K562 (cell line): Measurements from ENCODE around the gene SARS1. TPM values are rescaled to one million over a fixed set of nuclear protein-coding genes. Genes with fewer than 3 reads are reported as not detected.

Experiments
- BCLAF1 ChIP-seq, 2 experiments: fragments of 450-650 bp in 1 of 2; IDR thresholded peaks; 2 replicates each; pipeline ENCODE4 v1.6.1; 2011 to 2017; ENCODE audit warnings: low read depth in 2 of 2, antibody characterized with exemption in 1 of 2, borderline replicate concordance in 1 of 2, low read length in 1 of 2, mild to moderate bottlenecking in 1 of 2, mixed read lengths in 1 of 2; ENCODE audit not compliant: control insufficient read depth in 1 of 2
- CSDE1 ChIP-seq, 2 experiments: fragments of 450-650 bp; IDR thresholded peaks; 2 replicates each; pipeline ENCODE4 v1.6.1; 2016; ENCODE audit warnings: mild to moderate bottlenecking in 1 of 2
- FOXK1 ChIP-seq: sonication (generic); formaldehyde crosslinking; IDR thresholded peaks from 2 replicates; pipeline ENCODE4 v1.8.0; 2022; ENCODE audit warnings: missing genetic modification reagents, mild to moderate bottlenecking, borderline replicate concordance
- LCOR ChIP-seq: sonication (generic); formaldehyde crosslinking; IDR thresholded peaks from 2 replicates; pipeline ENCODE4 v1.8.0; 2022; ENCODE audit warnings: mild to moderate bottlenecking, missing genetic modification reagents
- NR1H2 ChIP-seq: sonication (generic); formaldehyde crosslinking; IDR thresholded peaks from 2 replicates; pipeline ENCODE4 v1.4.0; 2020; ENCODE audit warnings: mild to moderate bottlenecking, missing genetic modification reagents
- RBBP5 ChIP-seq: fragments of 200-600 bp; sonication (generic); IDR thresholded peaks from 2 replicates; pipeline ENCODE4 v1.6.1; 2012; ENCODE audit warnings: borderline replicate concordance, mild to moderate bottlenecking, low read length, control low read depth, inconsistent platforms; ENCODE audit not compliant: insufficient read depth, poor library complexity, severe bottlenecking
- RCOR1 ChIP-seq, 2 experiments: IDR thresholded peaks; 2 replicates each; pipeline ENCODE4 v1.6.1; 2012; ENCODE audit warnings: low read depth in 2 of 2, low read length in 2 of 2, borderline replicate concordance in 1 of 2, improper control_type of control experiment in 1 of 2
- SREBF2 ChIP-seq: sonication (generic); formaldehyde crosslinking; IDR thresholded peaks from 2 replicates; pipeline ENCODE4 v1.4.0; 2020; ENCODE audit warnings: mild to moderate bottlenecking, missing genetic modification reagents
- TCF7L2 ChIP-seq: fragments of 150-350 bp; IDR thresholded peaks from 2 replicates; pipeline ENCODE4 v1.6.1; 2016; ENCODE audit warnings: low read depth, mild to moderate bottlenecking, low read length, moderate library complexity
- TCFL5 ChIP-seq: fragments of 250-450 bp; sonication (Bioruptor Pico); conservative IDR thresholded peaks from 2 replicates; pipeline ENCODE4 v1.6.1; 2021; ENCODE audit warnings: mild to moderate bottlenecking, moderate library complexity, matching md5 sums
- UBTF ChIP-seq, 2 experiments: IDR thresholded peaks; 2 replicates each; pipeline ENCODE4 v1.6.1; 2012; ENCODE audit warnings: improper control_type of control experiment in 2 of 2, low read depth in 2 of 2, low read length in 2 of 2, borderline replicate concordance in 1 of 2
- XRCC5 ChIP-seq: fragments of 200-400 bp; formaldehyde crosslinking; IDR thresholded peaks from 2 replicates; pipeline ENCODE4 v1.6.1; 2017; ENCODE audit warnings: low read depth, mild to moderate bottlenecking, low read length
- ZC3H11A ChIP-seq: IDR thresholded peaks from 2 replicates; pipeline ENCODE4 v1.6.1; 2012; ENCODE audit warnings: low read depth, low read length, improper control_type of control experiment
- ZFP36 ChIP-seq: fragments of 150-350 bp; IDR thresholded peaks from 2 replicates; pipeline ENCODE4 v1.6.1; 2018; ENCODE audit warnings: low read length, low read depth; ENCODE audit not compliant: partially characterized antibody
- ZNF311 ChIP-seq: fragments of 250-450 bp; sonication (Bioruptor Pico); IDR thresholded peaks from 2 replicates; pipeline ENCODE4 v1.4.0; 2020; ENCODE audit warnings: mild to moderate bottlenecking, moderate library complexity
- ZNF444 ChIP-seq: fragments of 250-450 bp; sonication (Bioruptor Pico); IDR thresholded peaks from 2 replicates; pipeline ENCODE4 v1.4.0; 2020; ENCODE audit warnings: mild to moderate bottlenecking, moderate library complexity
- ZNF507 ChIP-seq: conservative IDR thresholded peaks from 2 replicates; pipeline ENCODE4 v1.6.1; 2017; ENCODE audit warnings: missing genetic modification characterization, missing compliant biosample characterization
- ZNF717 ChIP-seq: fragments of 250-450 bp; sonication (Bioruptor Pico); IDR thresholded peaks from 2 replicates; pipeline ENCODE4 v1.5.0; 2021
- polyA plus RNA-seq, 8 experiments: library from polyadenylated mRNA; depleted of rRNA in 4 of 8; stranded (reverse) in 5 of 8; unstranded in 3 of 8; fragments of >200 nt; fragmentation: Nextera tagmentation in 2 of 8; fragmentation: Illumina TruSeq in 1 of 8; extraction: Ambion mirVana in 2 of 8; extraction: Trizol in 1 of 8; gene quantifications; 2 replicates each; pipeline versions ENCODE4 v1.2.1 to v1.2.3, GENCODE V29; 2011 to 2014; ENCODE audit warnings: inconsistent platforms in 1 of 8, missing spikeins in 1 of 8
- total RNA-seq, 7 experiments: library from RNA; depleted of rRNA in 6 of 7; stranded (reverse); fragments of >200 nt in 6 of 7; fragmentation: Illumina TruSeq in 2 of 7; extraction: Trizol in 2 of 7; gene quantifications; 2 replicates each; pipeline versions ENCODE4 v1.2.1 to v1.2.3, GENCODE V29; 2011 to 2021; ENCODE audit warnings: low replicate concordance in 1 of 7
- TF ChIP-seq, protein P1 (sequence below): fragments of 250-450 bp; sonication (Bioruptor Pico); IDR thresholded peaks from 2 replicates; pipeline ENCODE4 v1.4.0; 2020; ENCODE audit warnings: mild to moderate bottlenecking
- TF ChIP-seq, protein P2 (sequence below), 2 experiments: fragments of 250-450 bp in 1 of 2; fragments of 450-650 bp in 1 of 2; sonication (Bioruptor Pico) in 1 of 2; IDR thresholded peaks; 2 replicates each; pipeline versions ENCODE4 v1.6.1 to v1.8.0; 2016 to 2021; ENCODE audit warnings: mild to moderate bottlenecking in 2 of 2, moderate library complexity in 2 of 2, missing compliant biosample characterization in 1 of 2, missing genetic modification characterization in 1 of 2

SARS1 gene
- total and polyA plus RNA-seq, 9 of the 15 experiments (the other 6 are each of a cell fraction or from before 2014, with no cell fraction given): 221 to 623 (median 254) TPM

- TF ChIP-seq, protein P1, sequence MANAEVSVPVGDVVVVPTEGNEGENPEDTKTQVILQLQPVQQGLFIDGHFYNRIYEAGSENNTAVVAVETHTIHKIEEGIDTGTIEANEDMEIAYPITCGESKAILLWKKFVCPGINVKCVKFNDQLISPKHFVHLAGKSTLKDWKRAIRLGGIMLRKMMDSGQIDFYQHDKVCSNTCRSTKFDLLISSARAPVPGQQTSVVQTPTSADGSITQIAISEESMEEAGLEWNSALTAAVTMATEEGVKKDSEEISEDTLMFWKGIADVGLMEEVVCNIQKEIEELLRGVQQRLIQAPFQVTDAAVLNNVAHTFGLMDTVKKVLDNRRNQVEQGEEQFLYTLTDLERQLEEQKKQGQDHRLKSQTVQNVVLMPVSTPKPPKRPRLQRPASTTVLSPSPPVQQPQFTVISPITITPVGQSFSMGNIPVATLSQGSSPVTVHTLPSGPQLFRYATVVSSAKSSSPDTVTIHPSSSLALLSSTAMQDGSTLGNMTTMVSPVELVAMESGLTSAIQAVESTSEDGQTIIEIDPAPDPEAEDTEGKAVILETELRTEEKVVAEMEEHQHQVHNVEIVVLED (CRISPR knock-in tag): no peak
- no peak for TF ChIP-seq CSDE1 (IDR thresholded peaks at IDR 0.05)
- 0 out of 2 replicates have a peak, but pooled peaks have one; percentile 22 for TF ChIP-seq LCOR (CRISPR knock-in tag)
- TF ChIP-seq ZNF311: no peak
- TF ChIP-seq ZNF717: no peak
- TF ChIP-seq, protein P2, sequence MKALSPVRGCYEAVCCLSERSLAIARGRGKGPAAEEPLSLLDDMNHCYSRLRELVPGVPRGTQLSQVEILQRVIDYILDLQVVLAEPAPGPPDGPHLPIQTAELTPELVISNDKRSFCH (CRISPR knock-in tag; IDR thresholded peaks at IDR 0.05): no peak
- TF ChIP-seq, protein P2 (tag; IDR thresholded peaks at IDR 0.05): peak; percentile 62; the same call in 1 of the 2 replicates
- TF ChIP-seq BCLAF1 (IDR thresholded peaks at IDR 0.05; ENCODE audit: borderline replicate concordance in 1 of 2, control insufficient read depth in 1 of 2, low read depth in 2 of 2, low read length in 1 of 2): no peak
- TF ChIP-seq ZFP36: no peak
- no peak for TF ChIP-seq TCF7L2
- no peak for TF ChIP-seq NR1H2 (CRISPR knock-in tag)
- TF ChIP-seq SREBF2: no peak
- no peak for TF ChIP-seq RBBP5
- TF ChIP-seq XRCC5: no peak
- no peak for TF ChIP-seq TCFL5 (CRISPR knock-in tag)
- no peak for TF ChIP-seq UBTF (IDR thresholded peaks at IDR 0.05; ENCODE audit: borderline replicate concordance in 1 of 2, low read depth in 2 of 2, low read length in 2 of 2)
- no peak for TF ChIP-seq ZNF444 (CRISPR knock-in tag)
- TF ChIP-seq ZNF507 (tag): no peak
- peak; percentile 73; the same call in 1 of the 2 replicates for TF ChIP-seq FOXK1 (CRISPR knock-in tag)
- no peak for TF ChIP-seq ZC3H11A
- TF ChIP-seq RCOR1 (IDR thresholded peaks at IDR 0.05; ENCODE audit: borderline replicate concordance in 1 of 2, low read depth in 2 of 2, low read length in 2 of 2): peak in 1 of 2 experiments; percentile 85; a peak in 2 of 4 replicates
These were observed 2.9 kb downstream of the SARS1 start (continued) for GRCh38 chr1:109216662-109217061.
